ENCODE measurements around the gene CFAP251.
"Not testable (repeated sequence)": the region's sequence is repeated elsewhere in the genome, so short reads cannot be mapped to it uniquely, and the experiment has no call there.

CFAP251 gene, protein sequence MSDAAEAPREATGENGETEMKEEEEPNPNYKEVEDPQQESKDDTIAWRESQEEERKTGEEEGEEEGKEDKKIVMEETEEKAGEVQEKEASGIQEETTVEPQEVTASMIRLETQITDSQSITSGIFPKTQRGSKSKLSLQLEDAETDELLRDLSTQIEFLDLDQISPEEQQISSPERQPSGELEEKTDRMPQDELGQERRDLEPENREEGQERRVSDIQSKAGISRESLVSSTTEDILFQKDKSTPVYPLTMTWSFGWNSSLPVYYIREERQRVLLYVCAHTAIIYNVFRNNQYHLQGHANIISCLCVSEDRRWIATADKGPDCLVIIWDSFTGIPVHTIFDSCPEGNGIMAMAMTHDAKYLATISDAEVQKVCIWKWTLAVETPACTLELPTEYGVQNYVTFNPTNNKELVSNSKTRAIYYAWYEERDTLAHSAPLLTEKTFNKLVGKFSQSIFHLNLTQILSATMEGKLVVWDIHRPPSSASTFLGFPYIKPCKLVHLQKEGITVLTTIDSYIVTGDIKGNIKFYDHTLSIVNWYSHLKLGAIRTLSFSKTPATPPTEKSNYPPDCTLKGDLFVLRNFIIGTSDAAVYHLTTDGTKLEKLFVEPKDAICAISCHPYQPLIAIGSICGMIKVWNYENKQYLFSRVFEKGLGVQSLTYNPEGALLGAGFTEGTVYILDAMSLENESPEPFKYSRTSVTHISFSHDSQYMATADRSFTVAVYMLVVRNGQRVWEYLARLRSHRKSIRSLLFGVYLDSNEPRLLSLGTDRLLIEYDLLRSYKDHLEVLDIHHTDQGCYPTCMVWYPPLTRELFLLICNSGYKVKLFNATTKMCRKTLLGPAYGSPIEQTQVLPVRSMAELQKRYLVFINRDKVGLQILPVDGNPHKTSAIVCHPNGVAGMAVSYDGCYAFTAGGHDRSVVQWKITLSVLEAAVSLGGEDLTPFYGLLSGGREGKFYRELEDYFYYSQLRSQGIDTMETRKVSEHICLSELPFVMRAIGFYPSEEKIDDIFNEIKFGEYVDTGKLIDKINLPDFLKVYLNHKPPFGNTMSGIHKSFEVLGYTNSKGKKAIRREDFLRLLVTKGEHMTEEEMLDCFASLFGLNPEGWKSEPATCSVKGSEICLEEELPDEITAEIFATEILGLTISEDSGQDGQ

DNA sequence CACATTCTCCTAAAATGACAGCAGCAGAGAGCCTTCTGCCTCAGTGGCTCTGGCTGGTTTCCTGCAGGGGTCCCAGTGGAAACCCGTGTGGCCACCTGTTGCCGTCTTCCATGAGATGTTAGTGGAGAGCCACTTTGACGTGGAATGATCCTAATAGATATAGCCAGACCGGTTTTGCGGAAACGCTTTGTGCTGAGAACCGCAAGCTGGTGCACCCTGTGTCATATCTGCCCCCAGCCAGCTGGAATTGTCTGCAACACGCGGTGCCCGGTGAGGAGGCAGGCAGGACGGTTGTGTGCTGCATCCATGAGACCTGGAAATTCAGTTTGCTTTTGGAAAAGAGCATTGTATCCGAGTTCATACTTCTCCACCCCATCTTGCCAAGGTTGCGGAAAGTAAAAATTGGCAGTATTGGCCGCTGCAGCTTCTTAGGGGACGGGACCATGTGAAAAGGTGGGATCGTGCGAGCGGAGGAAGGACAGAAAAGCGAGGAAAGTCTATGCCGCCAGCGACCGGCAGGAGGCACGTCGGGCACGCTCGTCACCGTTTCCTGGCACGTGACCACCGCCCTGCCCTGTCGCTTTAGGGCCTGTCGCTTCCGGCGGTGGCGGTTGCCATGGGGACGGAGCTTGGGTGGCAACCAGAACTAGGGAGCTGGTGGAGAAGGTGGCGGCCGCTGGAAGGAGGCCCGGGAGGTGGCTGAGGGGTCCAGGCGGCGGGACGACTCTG is at the start of gene CFAP251:
Gene CFAP251, plus strand, starts transcription at position 643 of the 729 bp plus-strand sequence. CDS start 2,714 bp downstream, outside the sequence.
- no peak for DNase-seq (ENCODE audit: insufficient read length, low spot score)
- no peak for FAIRE-seq

DNA sequence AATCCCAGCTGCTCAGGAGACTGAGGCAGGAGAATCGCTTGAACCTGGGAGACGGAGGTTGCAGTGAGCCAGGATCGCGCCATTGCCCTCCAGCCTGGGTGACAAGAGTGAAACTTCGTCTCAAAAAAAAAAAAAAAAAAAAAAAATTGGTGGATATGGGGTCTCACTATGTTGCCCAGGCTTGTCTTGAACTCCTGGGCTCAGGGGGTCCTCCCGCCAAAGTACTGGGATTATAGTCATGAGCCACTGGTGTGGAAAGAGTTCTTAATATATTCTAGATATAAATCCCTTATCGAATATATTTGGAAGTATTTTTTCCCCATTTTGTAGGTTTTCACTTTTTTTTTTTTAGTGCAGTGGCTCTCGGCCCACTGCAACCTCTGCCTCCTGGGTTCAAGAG is 49.2 kb upstream of the CFAP251 start:
- FAIRE-seq; DNase-seq (ENCODE audit: insufficient read length, low spot score): not testable (repeated sequence)

DNA sequence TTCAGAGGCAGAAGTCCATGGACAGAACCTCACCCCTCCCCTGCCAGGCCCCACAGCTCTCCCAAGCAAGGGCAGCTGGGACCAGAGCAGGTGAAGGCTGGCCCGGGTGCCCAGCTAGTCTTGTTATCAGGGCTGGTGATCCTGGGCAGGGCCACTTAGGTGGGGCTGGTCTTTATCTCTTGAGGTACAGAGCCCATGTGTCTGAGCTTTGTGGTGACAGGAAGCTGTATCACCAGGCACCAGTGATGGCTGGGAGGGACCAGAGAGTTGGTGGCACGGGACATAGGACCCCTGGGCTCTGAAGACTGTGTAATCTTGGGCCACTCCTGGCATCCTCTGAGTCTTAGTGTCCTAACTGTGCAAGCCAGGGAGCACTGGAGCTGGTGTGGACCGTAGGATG is 46.9 kb upstream of the CFAP251 start:
- DNase-seq (ENCODE audit: insufficient read length, low spot score) (no peak), FAIRE-seq (no peak)

DNA sequence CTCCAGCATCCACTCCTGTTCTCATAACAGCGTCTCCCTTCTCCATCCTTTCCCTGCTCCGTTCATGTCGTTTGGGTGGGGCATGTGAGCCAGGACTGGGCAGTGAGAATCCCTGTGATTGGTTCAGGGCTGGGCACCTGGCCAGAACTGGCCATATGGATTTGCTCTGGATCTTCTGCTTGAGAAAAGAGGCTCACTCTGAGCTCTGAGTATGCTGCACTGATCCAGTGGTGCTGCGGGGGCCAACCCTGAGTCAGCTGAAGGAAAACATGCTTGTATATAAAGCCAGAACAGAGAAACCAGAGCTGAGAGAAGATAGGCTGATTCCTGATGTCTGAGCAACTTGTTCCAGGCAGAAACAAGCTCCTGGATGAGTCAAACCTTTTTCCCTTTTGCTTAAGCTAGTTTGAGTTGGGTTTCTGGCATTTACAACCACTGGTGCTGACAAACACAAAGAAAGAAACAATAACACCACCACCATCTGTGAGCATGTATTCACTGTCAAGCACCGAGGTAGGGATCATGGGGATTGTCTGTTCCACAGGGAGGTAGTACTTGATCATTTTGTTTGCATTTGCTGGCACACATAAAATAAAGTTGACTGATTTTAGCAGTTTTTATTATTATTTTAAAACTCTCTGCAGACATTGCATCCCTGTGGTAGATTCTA is 45.7 kb upstream of the CFAP251 start:
- FAIRE-seq, result no peak
- peak; percentile 32 for DNase-seq (ENCODE audit: insufficient read length, low spot score)

DNA sequence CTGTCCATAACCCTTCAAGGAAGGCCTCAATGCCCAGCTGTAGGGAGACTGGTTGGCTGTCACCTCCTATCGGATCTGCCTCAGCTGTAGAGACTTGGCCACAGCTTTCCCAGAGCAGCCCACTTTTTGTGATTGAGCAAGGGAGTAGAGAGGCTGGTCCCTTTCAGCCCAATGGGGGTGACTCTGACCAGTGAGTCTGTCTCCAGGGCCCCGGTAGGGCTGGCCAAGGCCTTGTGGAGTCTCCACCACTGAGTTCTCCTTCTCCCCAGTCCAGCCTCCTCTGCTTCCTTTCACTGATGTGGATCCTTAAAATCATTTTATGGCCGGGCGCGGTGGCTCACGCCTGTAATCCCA is 45.2 kb upstream of the CFAP251 start:
- no peak for FAIRE-seq

DNA sequence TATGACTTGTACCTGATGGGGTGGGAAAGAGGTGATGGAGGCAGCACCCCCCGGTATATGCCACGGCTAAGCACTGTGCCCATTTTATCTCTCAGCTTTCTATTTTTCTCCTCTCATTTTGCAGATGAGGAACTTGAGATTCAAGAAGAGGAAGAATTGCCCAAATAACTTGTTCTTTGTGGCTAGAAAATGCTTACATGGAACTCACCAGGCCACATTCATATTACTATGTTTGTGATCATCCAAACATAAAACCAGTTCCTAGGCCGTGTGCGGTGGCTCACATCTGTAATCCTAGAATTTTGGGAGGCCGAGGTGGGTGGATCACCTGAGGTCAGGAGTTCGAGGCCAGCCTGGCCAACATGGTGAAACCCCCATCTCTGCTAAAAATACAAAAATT is 44.3 kb upstream of the CFAP251 start:
- no peak for DNase-seq (ENCODE audit: insufficient read length, low spot score)
- no peak for FAIRE-seq

More for the DNA sequence above, 45.2 kb upstream of the CFAP251 start:
- no peak for DNase-seq (ENCODE audit: insufficient read length, low spot score)

DNA sequence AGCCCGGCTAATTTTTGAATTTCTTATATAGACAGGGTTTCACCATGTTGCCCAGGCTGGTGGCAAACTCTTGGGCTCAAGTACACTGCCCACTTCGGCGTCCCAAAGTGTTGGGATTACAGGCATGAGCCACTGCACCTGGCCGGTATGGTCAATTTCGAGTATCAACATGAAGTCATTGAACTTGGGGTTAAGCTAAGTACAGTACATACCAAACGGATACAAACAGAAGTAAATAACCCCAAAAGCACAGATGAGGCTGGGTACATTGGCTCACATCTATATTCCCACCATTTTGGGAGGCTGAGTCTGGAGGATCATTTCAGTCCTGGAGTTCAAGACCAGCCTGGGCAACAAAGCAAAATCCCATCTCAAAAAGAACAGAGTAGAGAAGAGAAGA is 42.8 kb upstream of the CFAP251 start:
- FAIRE-seq (no peak), DNase-seq (ENCODE audit: insufficient read length, low spot score) (no peak)

DNA sequence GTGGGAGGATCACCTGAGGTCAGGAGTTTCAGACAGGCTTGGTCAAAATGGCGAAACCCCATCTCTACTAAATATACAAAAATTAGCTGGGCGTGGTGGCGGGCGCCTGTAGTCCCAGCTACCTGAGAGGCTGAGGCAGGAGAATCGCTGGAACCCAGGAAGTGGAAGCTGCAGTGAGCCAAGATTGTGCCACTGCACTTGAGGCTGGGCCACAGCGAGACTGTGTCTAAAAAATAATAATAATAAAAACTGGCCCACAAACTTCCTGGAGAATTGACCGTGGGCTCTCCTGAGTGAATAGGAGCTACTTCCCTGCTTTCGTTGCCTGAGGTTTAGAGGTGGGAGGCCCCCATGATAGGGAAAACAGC is 42.3 kb upstream of the CFAP251 start:
- not testable (repeated sequence) for DNase-seq (ENCODE audit: insufficient read length, low spot score); FAIRE-seq

DNA sequence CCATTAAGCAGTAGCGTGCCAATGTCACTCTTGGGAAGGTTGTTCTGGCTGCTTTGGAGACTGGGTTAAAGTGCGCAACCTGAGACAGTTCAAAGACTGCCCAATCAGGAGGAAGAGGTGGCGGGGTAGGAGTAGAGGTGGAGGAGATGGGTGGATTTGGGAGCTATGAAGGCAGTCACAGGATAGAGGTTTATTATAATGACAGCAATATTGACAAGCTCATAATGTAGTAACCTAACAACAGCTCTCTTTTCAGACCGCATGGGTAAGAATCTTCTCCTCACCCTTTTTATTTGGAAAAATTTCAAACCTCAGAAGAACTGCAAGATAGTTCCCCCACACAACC is 35.1 kb upstream of the CFAP251 start:
- DNase-seq (ENCODE audit: insufficient read length, low spot score), result no peak
- no peak for FAIRE-seq

DNA sequence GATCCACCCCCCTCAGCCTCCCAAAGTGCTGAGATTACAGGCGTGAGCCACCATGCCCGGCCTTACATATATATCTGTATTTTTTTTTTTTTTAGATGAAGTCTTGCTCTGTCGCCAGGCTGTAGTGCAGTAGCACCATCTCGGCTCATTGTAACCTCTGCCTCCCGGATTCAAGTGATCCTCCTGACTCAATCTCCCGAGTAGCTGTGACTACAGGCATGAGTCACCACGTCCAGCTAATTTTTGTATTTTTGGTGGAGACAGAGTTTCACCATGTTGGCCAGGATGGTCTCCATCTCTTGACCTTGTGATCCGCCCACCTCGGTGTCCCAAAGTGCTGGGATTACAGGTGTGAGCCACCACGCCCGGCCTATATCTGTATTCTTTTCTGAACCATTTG is 33.3 kb upstream of the CFAP251 start:
- DNase-seq (ENCODE audit: insufficient read length, low spot score); FAIRE-seq: not testable (repeated sequence)

DNA sequence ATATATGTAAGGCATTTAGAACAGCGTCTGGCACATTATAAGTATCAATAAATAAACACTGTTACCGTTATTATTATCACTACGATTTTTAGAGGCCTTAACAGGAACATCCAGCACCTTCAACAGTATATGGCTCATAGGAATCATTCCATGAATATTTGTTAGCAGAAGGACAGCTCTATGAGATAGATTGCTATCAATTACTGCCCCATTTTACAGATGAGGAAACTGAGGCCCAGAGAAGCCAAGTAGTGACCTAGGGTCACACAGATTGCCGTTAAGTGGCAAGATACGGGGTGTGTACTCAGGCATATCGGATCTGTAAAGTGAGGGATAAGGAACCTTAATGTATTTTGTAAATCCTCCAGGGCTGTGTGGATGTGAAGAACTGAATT is 30.3 kb upstream of the CFAP251 start:
- no peak for FAIRE-seq
- DNase-seq (ENCODE audit: insufficient read length, low spot score), result no peak

DNA sequence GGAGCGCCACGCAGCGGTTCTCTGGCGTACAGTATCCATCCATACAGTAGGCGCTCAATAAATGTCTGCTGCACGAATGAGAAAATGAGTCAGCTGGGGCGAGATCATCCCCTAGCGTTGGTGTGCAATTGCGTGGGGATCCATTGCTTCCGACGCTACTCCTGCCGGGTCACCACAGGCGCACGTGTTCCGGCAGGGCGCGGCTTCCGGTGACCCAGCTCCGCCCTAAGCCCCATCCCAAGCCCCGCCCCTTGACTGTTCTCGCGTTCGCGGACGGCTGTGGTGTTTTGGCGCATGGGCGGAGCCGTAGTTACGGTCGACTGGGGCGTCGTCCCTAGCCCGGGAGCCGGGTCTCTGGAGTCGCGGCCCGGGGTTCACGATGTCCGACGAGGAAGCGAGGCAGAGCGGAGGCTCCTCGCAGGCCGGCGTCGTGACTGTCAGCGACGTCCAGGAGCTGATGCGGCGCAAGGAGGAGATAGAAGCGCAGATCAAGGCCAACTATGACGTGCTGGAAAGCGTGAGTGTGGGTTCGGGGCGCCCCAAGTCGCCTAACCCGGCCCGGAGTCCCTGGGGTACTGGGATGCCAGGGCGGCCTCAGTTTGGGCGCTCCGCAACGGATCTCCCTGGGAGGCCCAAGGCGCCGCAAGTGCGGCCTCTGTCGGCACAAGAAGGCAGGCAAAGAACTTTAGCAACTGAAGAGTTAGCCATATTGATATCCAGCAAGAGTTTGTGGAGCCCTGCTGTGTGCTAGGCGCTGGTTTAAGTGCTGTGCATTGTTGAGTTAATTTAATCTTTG is 29.7 kb upstream of the CFAP251 start, which contains the start of gene PSMD9:
Gene PSMD9, plus strand, starts transcription at position 313 of the 796 bp plus-strand sequence. Its CDS starts 67 bp downstream, at position 380.
- DNase-seq (ENCODE audit: insufficient read length, low spot score) (peak; percentile 94), FAIRE-seq (peak; percentile 96)

DNA sequence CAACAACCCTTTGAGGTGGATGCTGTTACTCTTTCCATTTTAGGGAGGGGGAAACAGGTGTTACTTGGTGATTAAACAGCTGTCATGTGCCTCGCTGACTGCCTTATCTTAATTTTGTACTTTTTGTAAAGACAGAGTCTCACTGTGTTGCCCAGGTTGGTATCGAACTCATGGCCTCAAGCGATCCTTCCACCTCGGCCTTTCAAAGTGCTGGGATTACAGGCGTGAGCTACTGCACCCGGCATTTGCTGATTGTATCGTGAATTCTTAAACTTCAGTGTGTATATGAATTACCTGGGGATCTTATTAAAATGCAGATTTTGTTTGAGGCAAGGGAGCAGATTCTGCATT is 29.1 kb upstream of the CFAP251 start:
- DNase-seq (ENCODE audit: insufficient read length, low spot score) (no peak), FAIRE-seq (no peak)

DNA sequence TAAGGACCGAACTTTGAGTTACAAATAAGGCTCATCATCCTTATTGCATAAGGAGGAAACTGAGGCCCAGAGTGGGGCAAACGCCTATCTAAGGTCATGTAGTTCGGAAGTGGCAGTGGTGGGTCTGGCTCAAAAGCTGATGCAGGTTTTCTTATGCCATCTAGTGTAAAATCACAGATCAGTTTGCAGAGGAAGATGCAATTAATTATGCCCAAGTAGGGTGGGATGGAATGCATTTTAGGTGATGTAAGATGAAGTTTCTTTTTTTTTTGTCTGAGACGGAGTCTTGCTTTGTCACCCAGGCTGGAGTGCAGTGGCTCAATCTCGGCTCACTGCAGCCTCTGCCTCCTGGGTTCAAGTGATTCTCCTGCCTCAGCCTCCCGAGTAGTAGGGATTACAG is 28.7 kb upstream of the CFAP251 start:
- not testable (repeated sequence) for DNase-seq (ENCODE audit: insufficient read length, low spot score); FAIRE-seq

DNA sequence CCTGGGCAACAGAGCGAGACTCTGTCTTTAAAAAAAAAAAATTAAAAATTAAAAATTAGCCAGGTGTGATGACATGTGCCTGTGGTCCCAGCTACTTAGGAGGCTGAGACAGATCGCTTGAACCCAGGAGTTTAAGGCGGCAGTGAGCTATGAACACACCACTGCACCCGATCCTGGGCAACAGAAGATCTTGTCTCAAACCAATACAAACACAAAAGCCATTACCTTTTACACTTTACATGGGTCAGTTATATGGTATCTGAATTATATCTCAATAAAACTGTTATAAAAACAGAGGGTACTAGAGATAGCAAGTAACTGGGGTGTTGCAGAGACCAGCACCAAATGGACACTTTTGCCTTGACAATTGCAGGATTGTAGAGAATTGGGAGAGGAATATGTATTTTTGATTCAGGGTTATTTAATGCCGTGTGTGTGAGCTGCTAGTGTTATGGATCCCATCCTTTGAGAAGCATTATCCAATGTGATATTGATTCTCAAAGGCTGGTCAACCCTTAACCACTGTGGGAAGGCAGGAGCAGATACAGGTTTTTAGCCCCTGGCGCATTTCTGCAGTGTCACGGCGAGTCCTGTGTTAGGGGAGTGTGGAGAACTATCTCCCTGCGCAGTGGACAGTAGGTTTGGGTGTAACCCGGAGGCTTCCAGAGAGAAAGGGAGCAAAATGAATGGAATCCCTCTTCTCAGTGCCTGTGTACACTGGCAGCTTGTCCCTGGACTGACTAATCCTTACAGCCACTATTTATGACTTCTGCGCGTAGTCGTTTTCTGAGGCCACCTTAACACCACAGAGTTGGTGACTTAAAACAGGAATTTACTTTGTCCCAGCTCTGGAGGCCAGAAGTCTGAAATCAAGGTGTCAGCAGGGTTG is 25.5 kb upstream of the CFAP251 start:
- DNase-seq (ENCODE audit: insufficient read length, low spot score) (no peak), FAIRE-seq (no peak)

DNA sequence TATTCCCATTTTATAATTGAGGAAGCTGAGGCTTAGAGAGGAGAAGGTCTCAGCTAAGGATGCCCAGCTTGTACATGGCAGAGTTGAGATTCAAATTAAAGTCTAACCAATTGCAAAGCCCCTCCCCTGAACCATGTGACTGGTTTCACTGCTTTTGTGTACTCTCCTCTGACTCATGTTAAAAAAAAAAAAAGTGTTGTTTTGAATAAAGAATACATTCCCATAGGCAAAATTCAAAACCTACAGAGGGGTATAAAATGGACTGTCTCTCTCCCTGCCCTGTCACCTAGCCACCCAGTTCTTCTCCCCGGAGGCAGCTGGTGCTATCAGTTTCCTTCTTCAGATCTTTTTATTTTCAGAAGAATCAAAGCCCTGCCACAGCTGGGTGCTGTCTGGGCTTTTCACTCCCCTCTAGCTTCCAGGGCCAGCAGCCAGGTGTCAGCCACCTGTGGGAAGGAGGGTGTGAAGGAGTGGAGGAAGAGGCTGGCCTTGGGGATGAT is 24.4 kb upstream of the CFAP251 start:
- DNase-seq (ENCODE audit: insufficient read length, low spot score) (peak; percentile 35), FAIRE-seq (no peak)

DNA sequence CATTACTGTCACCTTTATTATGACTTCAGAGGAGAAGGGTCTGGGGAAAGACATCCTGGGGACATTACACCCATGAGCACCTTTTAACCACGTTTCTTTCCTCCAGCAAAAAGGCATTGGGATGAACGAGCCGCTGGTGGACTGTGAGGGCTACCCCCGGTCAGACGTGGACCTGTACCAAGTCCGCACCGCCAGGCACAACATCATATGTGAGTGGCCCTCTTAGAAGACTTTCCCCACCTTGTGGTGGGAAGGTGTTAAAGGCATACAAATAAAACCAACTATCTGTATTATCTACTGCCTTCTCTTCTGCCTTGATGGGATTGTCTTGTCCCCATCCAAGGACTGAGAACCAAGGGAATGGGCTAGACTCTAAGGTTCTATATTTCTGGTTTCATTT is 23.8 kb upstream of the CFAP251 start:
- FAIRE-seq, result no peak

DNA sequence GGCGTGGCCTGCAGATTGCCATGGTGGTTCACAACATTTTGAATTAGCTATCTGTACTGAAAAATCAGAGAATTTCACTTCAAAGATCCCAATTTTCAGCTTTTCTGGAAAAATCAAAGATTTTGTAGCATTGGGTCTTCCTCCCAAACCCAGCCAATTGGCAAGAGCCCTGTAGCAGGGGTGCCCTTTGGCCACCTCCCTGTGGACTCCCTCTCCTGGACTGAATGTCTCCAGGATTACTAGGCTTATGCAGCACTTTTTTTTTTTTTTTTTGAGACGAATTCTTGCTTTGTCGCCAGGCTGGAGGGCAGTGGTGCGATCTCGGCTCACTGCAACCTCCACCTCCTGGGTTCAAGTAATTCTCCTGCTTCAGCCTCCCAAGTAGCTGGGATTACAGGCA is 20.1 kb upstream of the CFAP251 start:
- FAIRE-seq (no peak), DNase-seq (ENCODE audit: insufficient read length, low spot score) (no peak)

More for the DNA sequence above, 23.8 kb upstream of the CFAP251 start:
- peak; percentile 30 for DNase-seq (ENCODE audit: insufficient read length, low spot score)
